Right lobe of liver (tissue), 4 donors: ENCODE results near the gene ANKRD33B.

Source experiments
- CTCF ChIP-seq, 4 donors: fragments of 200-600 bp in 3 of 4; fragments of 450-650 bp in 1 of 4; IDR thresholded peaks; one replicate each; pipeline versions ENCODE4 v1.5.1 to v1.8.0; 2016 to 2022; ENCODE audit warnings: antibody characterized with exemption in 4 of 4, mild to moderate bottlenecking in 2 of 4
- POLR2A ChIP-seq: fragments of 450-650 bp; IDR thresholded peaks from one replicate; pipeline ENCODE4 v1.6.1; 2017; ENCODE audit warnings: antibody characterized with exemption, mild to moderate bottlenecking
- donor health status: DM: no; HTN: no; CAD: no.
- donor health status: DM: no; HTN: no; CAD: no.
- donor health status: DM: no; HTN: yes; CAD: no.

GRCh38 chr5:10562201-10563109, 1.4 kb upstream of the ANKRD33B start:
- TF ChIP-seq CTCF (IDR thresholded peaks at IDR 0.05) (no peak), POLR2A (no peak)
